Umbilical cord (tissue), 2 donors: Measurements from ENCODE around the gene ELMOD1. TPM values are rescaled to one million over a fixed set of nuclear protein-coding genes. Genes with fewer than 3 reads are reported as not detected.

Experiments used
- DNase-seq: peaks from one replicate; pipeline ENCODE4 v3.0.0-alpha.2; 2015; ENCODE audit warnings: low spot score
- total RNA-seq: library from RNA; depleted of rRNA; stranded (reverse); fragments of >200 nt; gene quantifications from one replicate; pipeline ENCODE4 v1.2.3, GENCODE V29; 2014; ENCODE audit warnings: low replicate concordance; ENCODE audit not compliant: insufficient read depth

Gene ELMOD1
- total RNA-seq, 1 donor from 2014 or later = 4.6 TPM

- no peak for DNase-seq
Measured at GRCh38 chr11:107683807-107684206, 92.9 kb downstream of the ELMOD1 start.

- no peak for DNase-seq
Measured at GRCh38 chr11:107688322-107688918, 97.5 kb downstream of the ELMOD1 start.

- DNase-seq = peak; percentile 83
Measured at GRCh38 chr11:107689317-107690202, 98.6 kb downstream of the ELMOD1 start.

DNA sequence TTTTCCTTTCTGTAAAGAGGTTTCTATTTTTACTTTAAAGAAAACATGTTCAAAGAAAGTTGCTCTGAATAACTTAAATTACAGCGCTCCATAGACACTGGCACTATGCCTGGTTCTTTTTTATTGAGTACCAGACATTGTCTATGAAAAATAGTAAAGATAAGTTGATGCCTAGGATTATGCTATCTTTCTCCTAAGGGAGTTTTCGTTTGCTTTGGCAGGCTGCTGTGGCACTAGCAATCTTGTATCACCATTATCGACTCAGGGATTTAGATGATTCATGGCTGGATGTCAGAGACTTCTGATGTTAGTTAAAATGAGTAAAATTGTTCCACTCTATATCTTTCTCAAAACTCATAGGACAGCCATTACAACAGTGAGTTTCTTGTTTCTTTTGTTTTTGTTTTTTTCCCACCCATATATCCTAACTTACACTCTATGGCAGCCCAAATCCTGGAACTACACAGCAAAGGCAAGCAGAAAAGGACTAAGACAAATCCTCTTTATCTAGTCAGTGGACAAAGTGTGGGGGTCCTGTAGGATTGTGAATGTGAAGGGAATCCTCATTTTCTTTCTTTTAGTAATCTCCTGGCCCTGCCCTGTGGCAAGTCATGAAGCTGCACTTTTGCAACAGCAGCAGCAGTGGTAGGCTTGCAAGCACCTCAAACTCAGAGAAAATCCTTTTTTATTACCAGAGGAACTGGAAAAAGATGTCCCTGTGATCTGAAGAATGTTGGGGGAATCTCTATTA is 100.2 kb downstream of the ELMOD1 start:
- peak; percentile 97 for DNase-seq

- DNase-seq = no peak
Measured at GRCh38 chr11:107695446-107695845, 104.5 kb downstream of the ELMOD1 start.

DNA sequence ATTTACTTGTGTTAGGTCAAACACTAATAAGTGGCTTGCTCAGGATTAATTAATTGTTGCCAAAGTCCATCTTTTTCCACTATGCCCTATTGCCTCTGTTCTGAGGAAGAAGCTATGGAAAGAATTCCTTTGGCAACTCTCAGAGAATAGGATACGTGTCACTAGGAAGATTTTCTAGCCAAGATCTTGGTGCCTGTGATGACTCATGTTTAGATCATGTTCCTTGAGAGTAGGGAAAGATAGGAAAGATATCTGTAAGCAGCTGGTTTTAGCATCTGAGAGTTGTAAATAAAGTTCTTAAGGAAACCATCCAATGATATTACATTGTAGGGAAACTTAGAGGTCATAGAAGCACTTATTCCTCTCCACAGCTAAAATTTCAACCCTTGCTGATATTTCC is 105.2 kb downstream of the ELMOD1 start:
- DNase-seq = peak; percentile 94

GRCh38 chr11:107697291-107697690 is 106.3 kb downstream of the ELMOD1 start:
- no peak for DNase-seq

DNA sequence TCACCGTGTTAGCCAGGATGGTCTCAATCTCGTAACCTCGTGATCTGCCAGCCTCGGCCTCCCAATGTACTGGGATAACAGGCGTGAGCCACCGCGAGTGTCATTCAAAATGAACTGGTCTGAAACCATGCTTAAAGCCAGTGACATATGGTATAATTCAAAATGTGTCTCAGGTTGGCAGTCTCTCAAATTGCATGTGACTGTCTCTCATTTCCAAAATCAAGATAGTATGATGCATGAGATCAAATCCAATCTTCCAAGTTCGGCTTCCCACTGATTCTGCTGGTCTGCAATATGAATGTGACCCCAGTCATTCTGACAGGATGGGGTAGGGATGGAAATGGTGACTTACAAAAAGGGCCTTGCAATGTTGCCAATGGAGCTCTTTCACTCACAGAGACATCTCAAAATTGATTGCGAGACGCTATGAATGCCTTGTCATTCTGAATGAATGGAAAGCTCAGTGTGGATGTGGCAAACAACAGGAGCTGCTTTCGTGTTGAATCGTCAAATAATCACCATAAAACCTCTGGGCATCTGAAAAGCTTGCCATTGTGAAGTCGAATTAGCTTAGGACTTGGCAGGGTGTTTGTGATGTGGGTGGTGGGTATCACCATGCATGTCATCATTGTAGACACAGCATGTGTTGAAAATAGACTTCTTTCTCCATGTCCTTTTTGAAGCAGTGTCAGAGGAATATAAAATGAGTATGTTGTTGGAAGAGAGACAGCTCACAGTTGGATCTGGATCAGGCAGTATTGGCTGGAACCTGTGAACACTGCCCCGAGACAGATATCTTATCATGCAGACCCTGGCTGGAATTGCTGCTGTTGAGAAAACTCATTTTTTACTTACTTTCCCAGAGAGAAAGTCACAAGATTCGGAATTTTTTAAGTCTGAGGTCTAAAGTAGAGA is 108.7 kb downstream of the ELMOD1 start:
- DNase-seq = peak; percentile 80

- DNase-seq = no peak
Measured at GRCh38 chr11:107702109-107702660, 111.2 kb downstream of the ELMOD1 start.

- DNase-seq = no peak
Measured at GRCh38 chr11:107702723-107703122, 111.8 kb downstream of the ELMOD1 start.

- no peak for DNase-seq
Measured at GRCh38 chr11:107704451-107704850, 113.5 kb downstream of the ELMOD1 start.

- no peak for DNase-seq
Measured at GRCh38 chr11:107705027-107705426, 114.1 kb downstream of the ELMOD1 start.

DNA sequence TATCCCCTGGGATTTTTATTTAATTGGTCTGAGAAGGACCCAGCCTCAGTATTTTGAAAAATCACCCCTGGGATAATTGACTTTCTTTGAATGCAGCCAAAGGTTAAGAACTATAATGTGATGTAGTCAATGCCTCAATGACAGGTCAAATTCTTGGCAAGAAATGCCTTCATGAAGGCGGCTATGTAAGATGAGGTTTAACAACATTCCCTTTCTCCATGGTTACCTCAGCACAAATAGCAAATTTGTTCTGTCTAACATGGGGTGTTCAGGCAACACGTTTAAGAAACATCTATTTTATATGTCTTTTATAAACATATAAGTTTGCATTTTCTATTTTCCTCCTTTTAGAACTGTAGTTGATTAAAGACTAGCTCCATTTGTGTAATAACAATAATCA is 115.6 kb downstream of the ELMOD1 start:
- peak; percentile 37 for DNase-seq

GRCh38 chr11:107707215-107707671 is 116.3 kb downstream of the ELMOD1 start:
- DNase-seq = no peak

DNA sequence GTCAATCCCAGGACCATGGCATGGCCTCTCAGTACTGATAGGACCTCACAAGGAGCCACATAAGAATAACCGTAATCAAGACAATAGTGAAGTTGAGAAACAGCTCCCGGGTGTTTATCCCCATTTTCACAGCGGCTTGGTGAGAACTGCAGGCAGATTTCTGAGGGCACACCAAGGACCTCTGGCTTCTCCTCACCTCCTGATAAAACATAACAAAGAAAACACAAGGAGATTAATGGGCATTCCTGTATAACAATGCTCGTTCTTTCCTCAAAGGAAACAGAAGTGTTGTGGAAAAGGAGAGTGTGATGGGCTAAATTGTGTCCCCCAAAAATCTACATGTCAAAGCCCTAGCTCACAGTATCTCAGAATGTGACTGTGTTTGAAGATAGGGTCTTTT is 116.9 kb downstream of the ELMOD1 start:
- DNase-seq = no peak

GRCh38 chr11:107708792-107709191 is 117.8 kb downstream of the ELMOD1 start:
- no peak for DNase-seq

GRCh38 chr11:107710301-107710700 is 119.4 kb downstream of the ELMOD1 start:
- peak; percentile 33 for DNase-seq

GRCh38 chr11:107711861-107712755 is 121.2 kb downstream of the ELMOD1 start, which contains the start of gene SLN:
TSS of gene SLN (minus strand) at chr11:107712056.
- DNase-seq = no peak

- DNase-seq = no peak
Measured at GRCh38 chr11:107713009-107713408, 122.1 kb downstream of the ELMOD1 start.
